ENCODE measurements around the gene EPHB1.

Gene EPHB1

GRCh38 chr3:134922101-134922500 lies 127.0 kb downstream of the EPHB1 start:
- no peak for DNase-seq

GRCh38 chr3:134922866-134923265 lies 127.8 kb downstream of the EPHB1 start:
- DNase-seq = no peak

DNA sequence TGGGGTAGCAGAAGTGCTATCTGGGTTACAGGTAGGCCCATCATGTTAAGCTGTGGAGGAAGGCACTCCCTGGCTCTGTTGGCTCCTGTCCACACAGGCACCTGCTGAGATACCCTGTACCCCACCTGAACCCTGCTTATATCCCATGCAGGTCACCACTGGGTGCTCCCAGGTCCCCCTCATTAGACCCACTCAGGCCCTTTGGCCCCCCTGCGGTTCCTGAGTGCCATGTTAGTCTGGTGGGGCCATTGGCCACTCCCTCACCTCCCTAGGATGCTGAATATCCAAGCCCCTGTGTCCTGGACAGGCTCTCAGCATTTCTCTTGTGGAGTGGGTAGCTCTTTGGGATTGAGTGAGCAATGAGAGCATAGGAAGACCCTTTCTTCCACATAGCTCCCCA lies 128.2 kb downstream of the EPHB1 start:
- DNase-seq = no peak

GRCh38 chr3:134927599-134927998 lies 132.5 kb downstream of the EPHB1 start:
- DNase-seq = no peak

GRCh38 chr3:134928392-134928791 lies 133.3 kb downstream of the EPHB1 start:
- no peak for DNase-seq

DNA sequence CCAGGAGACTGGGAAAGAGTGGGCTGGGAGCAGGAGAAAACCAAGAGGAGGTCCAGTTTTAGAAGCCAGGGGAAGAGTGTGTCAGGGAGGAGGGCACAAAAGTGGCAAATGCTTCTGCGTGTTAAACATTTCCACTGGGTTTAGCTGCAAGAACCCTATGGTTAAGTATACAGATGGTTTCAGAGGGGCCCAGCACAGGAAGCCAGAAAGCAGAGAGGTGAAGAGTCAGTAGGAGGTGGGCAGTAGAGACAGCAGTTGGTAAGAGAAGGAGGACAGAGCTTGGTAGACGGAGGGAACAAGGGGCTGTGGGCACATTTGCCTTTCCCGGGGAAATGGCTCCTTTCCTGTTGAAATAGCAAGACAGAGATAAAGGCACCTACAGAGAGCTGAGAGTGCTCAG lies 133.8 kb downstream of the EPHB1 start:
- DNase-seq = no peak

GRCh38 chr3:134929976-134930375 lies 134.9 kb downstream of the EPHB1 start:
- DNase-seq = no peak

- DNase-seq = no peak
These were observed 136.2 kb downstream of the EPHB1 start for GRCh38 chr3:134931045-134931785.

DNA sequence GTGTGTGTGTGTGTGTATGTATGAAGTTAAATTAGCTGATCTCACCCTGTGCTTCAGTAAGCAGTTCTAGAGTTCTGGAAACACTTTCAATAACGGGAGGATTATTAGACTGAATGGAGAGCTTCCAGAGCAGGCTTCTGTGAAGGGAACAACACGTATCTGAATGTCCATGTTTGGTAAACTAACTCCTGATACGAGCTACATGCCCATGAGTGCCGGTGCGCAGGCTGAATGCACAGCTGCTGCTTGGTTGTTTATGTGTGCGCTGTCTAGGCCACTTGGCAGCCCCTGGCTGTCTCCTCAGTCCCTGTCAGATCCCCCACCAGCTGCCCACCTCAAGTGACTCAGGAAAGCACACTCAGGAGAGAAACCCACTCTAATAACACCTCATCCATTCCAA lies 137.0 kb downstream of the EPHB1 start:
- DNase-seq = no peak

DNA sequence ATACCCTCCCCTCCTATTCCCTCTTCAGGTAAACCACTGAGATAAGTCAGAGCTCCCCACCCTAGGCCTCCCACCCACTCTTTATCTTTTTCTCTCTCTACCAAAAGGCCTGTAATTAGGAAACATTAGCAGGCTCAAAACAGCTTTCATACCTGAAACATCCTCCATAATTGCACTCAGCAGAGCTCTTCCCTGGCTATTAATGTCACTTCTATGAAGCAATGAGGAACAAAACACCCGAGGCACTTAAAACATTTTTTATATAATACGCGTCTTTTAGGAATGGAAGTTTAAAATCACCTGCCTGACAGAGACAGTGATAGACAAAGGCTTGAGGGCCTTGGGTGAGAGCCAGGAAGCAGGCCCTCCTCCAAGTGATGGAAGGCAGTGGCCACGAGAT lies 138.9 kb downstream of the EPHB1 start:
- DNase-seq = no peak

DNA sequence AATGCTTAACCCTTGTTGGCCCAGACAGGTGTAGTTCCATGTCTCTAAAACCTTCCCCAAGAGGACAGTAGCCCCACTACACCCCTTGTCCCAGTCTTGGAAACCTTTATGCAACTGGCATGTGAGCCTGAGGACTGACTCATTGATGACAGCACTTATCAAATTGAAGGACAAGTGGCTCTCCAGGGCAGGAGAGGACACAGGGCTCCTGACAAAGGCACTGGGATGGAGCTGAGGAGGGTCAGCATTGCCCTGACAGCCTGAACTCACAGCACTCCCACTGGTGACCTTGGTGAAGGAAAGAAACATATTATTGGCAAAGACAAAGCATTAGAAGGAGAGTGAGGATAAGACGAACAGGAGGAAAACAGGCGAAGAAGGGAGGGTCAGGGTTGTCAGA lies 139.9 kb downstream of the EPHB1 start:
- DNase-seq = no peak

- DNase-seq = no peak
These were observed 142.4 kb downstream of the EPHB1 start for GRCh38 chr3:134937256-134938028.

DNA sequence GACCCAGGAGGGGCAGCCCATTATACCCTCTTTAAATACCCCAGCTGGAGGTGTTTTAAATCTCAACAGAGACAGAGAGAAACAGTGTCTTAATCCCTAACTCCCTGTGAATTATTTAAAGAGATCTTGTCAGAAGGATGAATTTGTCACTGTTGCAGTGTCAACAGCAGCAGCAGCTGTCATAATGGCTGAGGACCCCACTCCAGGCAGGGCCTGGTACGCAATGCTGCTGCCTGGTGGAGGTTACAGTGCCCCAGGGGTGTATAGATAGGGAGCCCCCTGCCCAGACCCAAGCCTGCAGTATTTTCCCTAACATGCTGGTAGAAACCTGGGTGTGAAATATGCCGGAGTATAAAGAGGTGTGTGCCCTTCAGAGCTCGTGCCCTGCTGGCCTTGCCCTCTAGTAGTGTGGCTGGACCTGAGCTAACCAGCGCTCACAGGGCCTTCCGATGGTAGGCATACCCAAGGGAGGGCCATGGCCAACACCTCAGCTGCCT lies 143.0 kb downstream of the EPHB1 start:
- DNase-seq = no peak

DNA sequence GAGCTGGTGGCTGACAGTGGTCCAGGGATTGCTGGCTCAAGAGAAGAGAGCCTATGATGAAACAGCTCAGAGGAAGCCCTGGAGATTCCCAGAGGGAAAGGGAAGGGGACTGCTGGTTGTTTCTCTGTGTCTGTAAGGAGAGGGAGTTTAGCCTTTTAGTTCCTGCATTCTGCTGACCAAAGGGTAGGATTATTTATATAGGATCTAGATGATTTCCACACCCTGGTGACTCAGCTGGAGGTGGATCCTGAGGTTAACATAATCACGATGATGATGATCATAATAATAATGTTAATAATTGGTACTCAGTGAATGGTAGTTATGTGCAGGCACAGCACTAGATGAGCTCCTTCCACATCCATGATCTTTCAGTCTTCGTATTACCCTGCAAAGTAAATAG lies 144.9 kb downstream of the EPHB1 start:
- DNase-seq = no peak

DNA sequence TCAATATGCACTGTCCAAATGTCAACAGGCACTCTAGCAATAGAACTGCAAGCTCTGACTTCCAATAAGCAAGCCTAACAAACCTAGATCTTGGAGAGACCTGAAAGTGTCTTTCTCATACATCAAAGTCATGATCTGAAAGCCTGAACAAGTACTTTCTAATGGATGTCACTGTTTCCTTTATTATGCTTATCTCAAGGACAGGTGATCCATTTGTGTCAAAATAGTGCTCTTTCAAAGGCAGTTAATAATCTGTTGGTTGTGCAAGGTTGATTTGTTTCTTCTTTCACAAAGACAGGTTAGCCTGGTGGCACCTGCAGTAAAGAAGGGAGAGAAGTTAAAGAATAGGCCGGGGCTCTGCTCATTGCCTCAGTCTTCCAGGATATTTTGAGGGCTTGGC lies 146.8 kb downstream of the EPHB1 start:
- no peak for DNase-seq

DNA sequence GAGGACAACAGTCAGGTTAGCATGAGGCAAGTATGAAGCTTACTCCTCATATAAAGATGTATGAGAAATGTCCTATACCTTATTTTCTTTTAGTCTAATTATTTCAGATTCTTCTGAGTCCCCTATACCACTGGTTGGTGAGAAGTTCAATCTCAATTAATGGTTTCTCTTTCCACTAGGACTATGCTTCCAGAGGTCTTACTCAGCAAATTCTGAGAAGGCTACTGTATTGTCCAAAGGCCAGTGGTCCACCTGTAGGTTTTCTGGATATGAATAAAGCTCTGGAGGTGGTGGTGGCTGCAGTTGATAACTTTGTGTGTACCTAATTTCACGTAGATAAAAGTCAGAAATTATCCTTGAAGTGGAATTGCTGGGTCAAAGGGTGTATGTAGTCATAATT lies 149.4 kb downstream of the EPHB1 start:
- DNase-seq = no peak

DNA sequence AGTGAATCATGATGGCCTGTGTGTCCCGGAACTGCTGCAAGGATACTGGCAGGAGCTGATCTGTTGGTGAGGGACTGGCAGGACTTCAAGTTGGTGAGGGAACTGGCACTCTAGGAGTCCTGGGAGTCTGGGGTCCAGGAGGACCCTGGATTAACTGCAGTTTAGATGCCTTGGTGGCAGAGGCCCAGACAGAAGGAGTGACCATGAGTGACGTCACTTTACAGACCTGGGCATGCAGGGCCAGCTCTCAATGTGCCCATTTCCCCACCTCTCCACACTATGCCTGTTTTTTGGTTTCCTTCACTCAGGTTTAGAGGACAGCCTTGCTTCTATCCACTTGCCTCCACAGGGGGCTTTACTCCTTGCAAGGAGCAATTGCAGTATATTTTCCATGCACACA lies 154.1 kb downstream of the EPHB1 start:
- DNase-seq = no peak

DNA sequence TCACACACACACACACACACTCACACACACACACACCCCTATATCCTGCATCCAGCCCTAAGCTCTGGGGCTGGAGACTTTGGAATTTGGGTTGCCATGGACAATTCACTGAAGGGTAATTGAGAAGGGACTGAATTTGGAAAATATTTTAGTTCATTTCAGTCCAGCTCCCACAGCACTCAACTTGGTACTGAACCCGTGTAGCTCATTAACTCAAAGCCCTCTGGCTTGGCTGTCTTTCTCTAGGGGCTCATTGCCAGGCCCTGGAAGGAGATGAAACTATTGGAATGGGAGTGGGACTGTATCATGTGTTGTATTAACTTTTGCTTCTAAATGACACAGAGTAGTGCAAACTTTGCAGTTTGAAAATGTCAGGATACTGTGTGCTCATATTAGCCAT lies 157.3 kb downstream of the EPHB1 start:
- DNase-seq = no peak

GRCh38 chr3:134955874-134956273 lies 160.8 kb downstream of the EPHB1 start:
- no peak for DNase-seq

GRCh38 chr3:134956395-134956794 lies 161.3 kb downstream of the EPHB1 start:
- no peak for DNase-seq

DNA sequence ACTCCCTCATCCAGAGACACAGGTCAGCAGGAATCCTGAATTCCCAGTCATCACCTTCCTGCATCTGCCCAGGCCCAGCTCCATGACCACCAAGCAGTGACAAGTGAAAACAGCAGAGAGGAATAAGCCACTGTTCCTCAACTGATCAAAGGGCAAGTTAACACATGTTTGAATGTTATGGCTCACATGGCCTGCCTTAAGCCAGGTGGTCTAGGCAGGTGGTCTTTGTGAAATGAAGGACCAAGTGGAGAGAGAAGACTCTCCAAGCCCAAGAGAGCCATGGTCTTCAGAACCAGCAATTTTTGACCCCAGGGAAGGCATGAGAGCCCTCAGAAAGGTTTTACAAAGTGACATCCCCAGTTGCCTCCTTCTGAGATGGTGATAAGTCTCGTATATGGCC lies 161.8 kb downstream of the EPHB1 start:
- DNase-seq = no peak

GRCh38 chr3:134959516-134959915 lies 164.5 kb downstream of the EPHB1 start:
- no peak for DNase-seq

GRCh38 chr3:134964226-134964625 lies 169.2 kb downstream of the EPHB1 start:
- DNase-seq = no peak

GRCh38 chr3:134965865-134966481 lies 170.9 kb downstream of the EPHB1 start:
- no peak for DNase-seq
